Measurements from ENCODE around the gene VPS35L. TPM values are rescaled to one million over a fixed set of nuclear protein-coding genes. Genes with fewer than 3 reads are reported as not detected.

VPS35L gene
- total RNA-seq, 1 donor from 2014 or later = 62.8 TPM

DNA sequence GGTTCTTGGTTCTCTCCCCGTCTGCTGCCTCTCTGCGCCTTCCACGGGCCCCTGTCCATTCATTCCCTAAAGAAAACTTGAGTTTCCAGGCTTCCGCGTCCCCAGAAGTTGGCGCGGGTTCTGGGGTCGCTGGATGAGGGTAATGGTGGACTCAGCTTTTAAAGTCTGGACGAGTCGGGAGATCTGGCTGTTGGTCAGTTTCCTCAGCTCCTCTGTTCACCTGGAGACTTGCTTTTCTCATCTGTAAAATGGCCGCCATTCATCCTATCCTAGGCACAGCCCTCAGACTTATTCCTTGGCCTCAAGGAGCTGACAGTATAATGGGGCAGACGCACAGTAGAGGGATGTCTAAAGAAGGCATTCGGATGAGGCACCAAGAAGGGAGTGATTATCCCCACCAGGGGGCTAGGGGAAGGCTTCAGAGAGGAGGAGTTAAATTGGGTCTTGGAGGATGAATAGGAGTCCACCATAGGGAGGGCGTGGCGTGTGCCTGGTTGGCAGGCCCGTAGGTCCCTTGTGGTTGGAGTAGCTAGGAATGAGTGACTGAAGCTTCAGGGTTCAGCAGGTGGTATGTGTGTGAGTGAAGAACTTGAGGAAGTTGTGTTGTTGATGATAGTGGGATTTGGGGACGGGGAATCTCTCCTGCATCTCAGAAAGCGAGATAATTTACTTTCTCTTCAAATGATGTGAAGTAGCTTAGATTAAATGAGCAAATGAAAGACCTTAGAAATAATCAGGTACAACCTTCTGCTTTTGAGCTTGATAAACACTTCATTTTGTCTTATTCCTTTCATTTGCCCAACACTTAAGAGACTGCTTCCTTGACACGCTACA, 652 bp downstream of the VPS35L start:
- Histone ChIP-seq H3K4me3 (ENCODE audit: low read depth, low read length) (peak overlapping the region; percentile 92), H3K36me3 (ENCODE audit: control insufficient read depth, insufficient read depth, low read length) (no peaks in the 10 kb centered on the region), H3K27me3 (ENCODE audit: control insufficient read depth, insufficient read depth, low read length) (no peaks in the 10 kb centered on the region)
- TF ChIP-seq, protein P1, sequence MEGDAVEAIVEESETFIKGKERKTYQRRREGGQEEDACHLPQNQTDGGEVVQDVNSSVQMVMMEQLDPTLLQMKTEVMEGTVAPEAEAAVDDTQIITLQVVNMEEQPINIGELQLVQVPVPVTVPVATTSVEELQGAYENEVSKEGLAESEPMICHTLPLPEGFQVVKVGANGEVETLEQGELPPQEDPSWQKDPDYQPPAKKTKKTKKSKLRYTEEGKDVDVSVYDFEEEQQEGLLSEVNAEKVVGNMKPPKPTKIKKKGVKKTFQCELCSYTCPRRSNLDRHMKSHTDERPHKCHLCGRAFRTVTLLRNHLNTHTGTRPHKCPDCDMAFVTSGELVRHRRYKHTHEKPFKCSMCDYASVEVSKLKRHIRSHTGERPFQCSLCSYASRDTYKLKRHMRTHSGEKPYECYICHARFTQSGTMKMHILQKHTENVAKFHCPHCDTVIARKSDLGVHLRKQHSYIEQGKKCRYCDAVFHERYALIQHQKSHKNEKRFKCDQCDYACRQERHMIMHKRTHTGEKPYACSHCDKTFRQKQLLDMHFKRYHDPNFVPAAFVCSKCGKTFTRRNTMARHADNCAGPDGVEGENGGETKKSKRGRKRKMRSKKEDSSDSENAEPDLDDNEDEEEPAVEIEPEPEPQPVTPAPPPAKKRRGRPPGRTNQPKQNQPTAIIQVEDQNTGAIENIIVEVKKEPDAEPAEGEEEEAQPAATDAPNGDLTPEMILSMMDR (IDR thresholded peaks at IDR 0.05; ENCODE audit: insufficient read depth, low read length, poor library complexity, severe bottlenecking) = no peak
- no peak for DNase-seq (ENCODE audit: low read depth)

DNA sequence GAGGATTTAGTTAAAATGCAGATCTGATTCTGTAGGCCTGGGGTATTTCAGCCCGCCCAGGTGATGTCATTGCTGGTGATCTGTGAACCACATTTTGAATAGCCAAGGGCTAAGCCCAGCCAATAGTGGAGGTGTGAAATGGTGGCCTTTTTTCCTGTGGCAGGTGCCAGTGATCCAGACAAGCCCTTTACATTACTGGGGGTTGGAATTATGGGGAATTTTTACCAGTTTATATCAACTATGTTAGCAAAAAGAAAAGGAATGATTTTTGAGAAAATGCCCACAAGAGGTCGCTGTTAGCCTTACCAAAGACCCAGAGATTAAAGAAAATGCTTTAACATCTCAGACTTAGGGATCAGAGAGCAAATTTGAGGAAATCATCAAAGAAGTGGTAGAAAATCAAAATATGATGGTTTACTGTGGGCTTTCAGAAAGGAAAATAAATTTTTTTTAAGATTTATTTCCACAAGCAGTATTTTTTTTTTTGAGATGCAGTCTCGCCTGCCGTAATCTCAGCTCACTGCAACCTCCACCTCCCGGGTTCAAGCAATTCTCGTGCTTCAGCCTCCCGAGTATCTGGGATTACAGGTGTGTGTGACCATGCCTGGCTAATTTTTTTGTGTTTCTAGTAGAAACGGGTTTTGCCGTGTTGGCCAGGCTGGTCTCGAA, 3.9 kb downstream of the VPS35L start:
- DNase-seq (ENCODE audit: low read depth) = no peak
- TF ChIP-seq, protein P1 (IDR thresholded peaks at IDR 0.05; ENCODE audit: insufficient read depth, low read length, poor library complexity, severe bottlenecking) = peak; percentile 58
- Histone ChIP-seq H3K4me3 (ENCODE audit: low read depth, low read length) (no peak overlapping the region), H3K36me3 (ENCODE audit: control insufficient read depth, insufficient read depth, low read length) (no peaks in the 10 kb centered on the region), H3K27me3 (ENCODE audit: control insufficient read depth, insufficient read depth, low read length) (no peaks in the 10 kb centered on the region)

GRCh38 chr16:19560078-19560477, 4.6 kb downstream of the VPS35L start:
- TF ChIP-seq, protein P1 (IDR thresholded peaks at IDR 0.05; ENCODE audit: insufficient read depth, low read length, poor library complexity, severe bottlenecking) = no peak
- Histone ChIP-seq H3K27me3 (ENCODE audit: control insufficient read depth, insufficient read depth, low read length) (no peaks in the 10 kb centered on the region), H3K36me3 (ENCODE audit: control insufficient read depth, insufficient read depth, low read length) (no peaks in the 10 kb centered on the region), H3K4me3 (ENCODE audit: low read depth, low read length) (no peak overlapping the region)
- no peak for DNase-seq (ENCODE audit: low read depth)

DNA sequence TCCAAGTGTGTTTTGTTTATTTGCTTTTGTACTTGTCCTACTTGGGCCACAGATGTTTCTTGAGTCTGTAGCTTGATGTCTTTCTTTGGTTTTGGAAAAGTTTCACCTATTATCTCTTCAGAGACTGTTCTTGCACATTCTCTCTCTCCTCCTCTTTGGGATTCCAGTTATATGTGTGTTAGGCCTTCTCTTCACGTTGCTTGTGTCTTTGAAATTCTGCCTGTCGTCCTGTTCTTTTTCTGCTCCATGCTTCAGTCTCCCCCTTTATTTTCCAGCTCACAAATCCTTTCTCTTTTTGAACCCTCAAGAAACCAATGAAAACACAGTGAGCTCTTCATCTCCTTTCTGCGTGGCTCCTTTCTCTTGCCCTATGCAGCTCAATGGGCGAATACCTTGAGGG, 7.9 kb downstream of the VPS35L start:
- TF ChIP-seq, protein P1 (IDR thresholded peaks at IDR 0.05; ENCODE audit: insufficient read depth, low read length, poor library complexity, severe bottlenecking) = no peak
- no peak overlapping the region for H3K4me3 ChIP-seq (ENCODE audit: low read depth, low read length)
- DNase-seq (ENCODE audit: low read depth) = no peak
- H3K36me3 ChIP-seq (ENCODE audit: control insufficient read depth, insufficient read depth, low read length) = peaks cover 1% of the 10 kb centered on the region
- no peaks in the 10 kb centered on the region for H3K27me3 ChIP-seq (ENCODE audit: control insufficient read depth, insufficient read depth, low read length)

DNA sequence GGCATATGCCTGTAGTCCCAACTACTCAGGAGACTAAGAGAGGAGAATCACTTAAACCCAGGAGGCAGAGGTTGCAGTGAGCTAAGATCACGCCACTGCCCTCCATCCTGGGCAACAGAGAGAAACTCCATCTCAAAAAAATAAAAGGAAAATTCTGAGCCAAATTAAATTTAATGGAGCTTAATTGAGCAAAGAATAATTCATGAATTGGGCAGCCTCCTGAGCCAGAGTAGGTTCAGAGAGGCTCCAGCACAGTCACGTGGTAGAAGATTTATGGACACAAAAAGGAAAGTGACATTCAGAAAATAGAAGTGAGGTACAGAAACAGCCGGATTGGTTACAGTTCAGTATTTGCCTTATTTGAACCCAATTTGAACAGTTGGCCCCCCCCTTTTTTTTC, 10.9 kb downstream of the VPS35L start:
- DNase-seq (ENCODE audit: low read depth) = no peak
- Histone ChIP-seq H3K4me3 (ENCODE audit: low read depth, low read length) (no peak overlapping the region), H3K27me3 (ENCODE audit: control insufficient read depth, insufficient read depth, low read length) (no peaks in the 10 kb centered on the region), H3K36me3 (ENCODE audit: control insufficient read depth, insufficient read depth, low read length) (peaks cover 1% of the 10 kb centered on the region)
- TF ChIP-seq, protein P1 (IDR thresholded peaks at IDR 0.05; ENCODE audit: insufficient read depth, low read length, poor library complexity, severe bottlenecking) = no peak

All from kidney epithelial cell (primary cell).